Activated CD4-positive, CD25-positive, alpha-beta regulatory T cell treated with anti-CD3 and anti-CD28 coated beads, Interleukin-2, amount 50 U/mL, for 72 hours (primary cell): Measurements from ENCODE around the gene LRP1.

Experiments used
- DNase-seq: peaks from one replicate; pipeline ENCODE4 v3.0.0; 2021

LRP1 gene

DNA sequence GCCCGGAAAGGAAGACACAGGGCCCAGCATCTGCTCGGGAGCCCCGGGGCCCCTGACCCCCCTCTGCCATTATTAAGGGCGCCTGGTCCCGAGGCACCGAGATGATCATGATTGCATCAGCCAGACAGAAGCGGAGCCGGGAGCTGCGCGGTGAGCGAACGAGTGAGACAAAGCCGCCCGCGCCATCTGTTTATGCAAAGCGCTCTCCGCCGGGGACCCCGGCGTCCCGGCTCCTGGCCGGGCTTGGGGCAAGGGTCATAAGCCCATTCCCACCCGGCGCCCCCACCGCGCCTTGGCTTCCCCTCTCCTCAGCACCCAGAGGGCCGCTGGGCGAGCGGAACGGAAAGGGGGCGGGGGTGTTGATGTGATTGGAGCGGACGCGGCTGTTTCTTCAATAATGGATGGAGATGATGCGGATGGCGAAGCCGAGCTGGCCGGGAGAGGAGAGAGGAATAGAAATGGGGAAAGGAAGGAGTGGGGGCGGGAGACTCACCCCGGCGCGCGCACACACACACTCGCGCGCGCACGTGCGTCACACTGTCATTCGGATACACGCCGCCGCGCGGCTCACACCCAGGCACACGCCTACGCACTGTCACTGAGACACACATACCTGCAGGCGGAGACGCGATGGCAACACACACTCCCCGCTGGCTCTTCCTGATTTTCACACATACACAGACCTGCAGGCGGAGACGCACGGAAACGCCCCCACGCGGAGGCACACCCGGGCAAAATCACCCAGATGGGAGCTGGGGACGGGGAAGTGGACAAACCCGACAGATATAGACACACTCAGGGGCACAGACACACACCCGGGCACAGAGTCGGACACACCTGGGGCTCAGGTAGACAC is 112.0 kb downstream of the LRP1 start:
- DNase-seq: peak; percentile 70

GRCh38 chr12:57240926-57241401 is 112.7 kb downstream of the LRP1 start:
- no peak for DNase-seq

GRCh38 chr12:57241402-57242310 is 113.4 kb downstream of the LRP1 start:
- no peak for DNase-seq

GRCh38 chr12:57242329-57242690 is 114.0 kb downstream of the LRP1 start:
- DNase-seq: no peak

GRCh38 chr12:57242691-57243454 is 114.6 kb downstream of the LRP1 start:
- DNase-seq: peak; percentile 72

- DNase-seq: peak; percentile 79
These were observed 115.4 kb downstream of the LRP1 start for GRCh38 chr12:57243521-57244311.

DNA sequence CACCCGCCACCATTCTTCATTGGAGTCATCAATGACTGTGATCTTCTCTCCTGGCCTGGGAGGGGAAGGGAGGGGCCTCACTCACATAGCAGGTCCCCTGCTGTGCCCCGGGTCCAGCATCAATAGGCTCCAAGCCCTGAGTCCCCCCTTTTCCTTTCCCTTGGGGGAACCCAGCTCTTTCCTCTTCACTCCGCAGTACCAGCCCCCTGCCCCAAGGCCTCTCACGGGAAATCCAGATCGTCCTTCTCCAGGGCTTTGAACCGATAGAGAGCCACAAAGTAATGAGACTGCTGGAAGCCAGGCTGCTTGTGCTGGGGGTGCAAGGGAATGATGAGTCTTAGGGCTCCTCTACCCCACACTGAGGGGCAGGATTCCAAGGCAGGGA is 116.0 kb downstream of the LRP1 start:
- DNase-seq: no peak

DNA sequence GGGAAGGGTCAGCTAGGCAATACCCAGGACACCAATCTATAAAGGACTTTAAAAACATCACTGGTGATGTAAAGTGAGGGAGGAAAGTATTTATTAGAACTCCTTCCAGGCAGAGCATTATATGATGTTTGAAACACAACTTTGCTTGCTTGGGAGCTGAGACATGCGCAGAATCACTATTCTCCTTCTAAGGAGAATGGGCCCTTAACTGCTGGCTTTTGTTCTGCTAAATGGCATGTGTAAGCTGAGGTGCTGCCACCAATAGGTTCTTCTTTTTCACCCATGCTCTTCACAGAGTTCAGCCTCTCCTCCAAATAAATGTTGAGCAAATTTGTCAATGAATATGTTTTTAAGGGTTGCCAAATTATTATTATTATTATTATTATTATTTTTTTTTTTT is 118.8 kb downstream of the LRP1 start:
- no peak for DNase-seq

DNA sequence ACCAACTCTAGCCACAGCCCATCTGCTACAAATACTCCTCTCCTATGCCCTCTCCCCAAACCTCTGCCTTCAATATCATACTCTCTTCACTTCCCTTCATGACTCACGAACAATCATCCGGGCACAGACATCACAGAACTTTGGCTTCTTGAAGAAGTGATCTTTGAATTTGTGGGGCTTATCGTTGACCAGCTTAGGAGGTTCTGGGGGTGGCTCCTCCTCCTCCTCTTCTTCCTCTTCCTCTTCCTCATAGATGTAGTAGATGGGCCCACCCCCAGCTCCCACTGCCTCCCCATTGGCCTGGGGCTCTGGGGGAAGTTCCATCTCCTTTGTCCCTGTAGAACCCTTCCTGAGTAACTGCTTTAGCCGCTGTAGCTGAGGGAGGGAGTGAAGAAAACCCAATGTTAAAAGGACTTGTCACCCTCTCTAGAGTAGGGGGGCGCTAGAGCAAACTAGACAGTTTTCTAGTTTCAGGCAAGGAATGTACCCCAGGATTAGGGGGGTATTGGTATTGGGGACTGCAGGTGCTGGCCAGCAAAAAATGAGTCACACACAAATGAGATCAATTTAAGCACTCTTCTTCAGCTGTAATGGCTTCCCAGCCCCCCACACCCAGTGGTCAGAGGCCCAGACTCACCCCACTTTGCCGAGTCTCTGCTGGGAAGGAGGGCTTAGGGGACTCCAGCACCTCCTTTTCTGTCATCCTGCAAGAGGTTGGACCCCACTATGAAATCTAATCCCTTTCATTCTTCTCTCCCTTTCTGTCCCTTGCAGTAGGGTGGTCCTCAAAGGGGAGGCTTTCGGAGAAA is 120.9 kb downstream of the LRP1 start:
- DNase-seq: no peak

DNA sequence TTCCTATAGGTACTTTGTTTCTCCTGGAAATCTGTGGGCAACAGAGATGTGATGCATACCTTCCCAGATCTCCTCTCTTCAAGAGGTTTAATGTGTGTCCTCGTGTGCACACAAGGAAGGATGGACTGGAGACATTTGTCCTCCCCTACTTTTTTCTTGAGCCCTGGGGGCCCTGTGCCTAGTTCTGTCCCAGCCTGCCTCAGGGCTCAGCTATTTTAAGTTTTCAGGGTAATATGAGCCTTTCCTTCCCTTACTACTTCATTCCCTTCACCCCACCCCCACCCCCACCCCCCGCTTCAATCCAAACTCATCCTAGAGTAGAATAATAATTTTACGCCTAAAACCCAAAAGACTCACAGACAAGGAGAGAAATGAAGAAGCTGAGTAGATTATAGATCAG is 122.3 kb downstream of the LRP1 start:
- DNase-seq: no peak

DNA sequence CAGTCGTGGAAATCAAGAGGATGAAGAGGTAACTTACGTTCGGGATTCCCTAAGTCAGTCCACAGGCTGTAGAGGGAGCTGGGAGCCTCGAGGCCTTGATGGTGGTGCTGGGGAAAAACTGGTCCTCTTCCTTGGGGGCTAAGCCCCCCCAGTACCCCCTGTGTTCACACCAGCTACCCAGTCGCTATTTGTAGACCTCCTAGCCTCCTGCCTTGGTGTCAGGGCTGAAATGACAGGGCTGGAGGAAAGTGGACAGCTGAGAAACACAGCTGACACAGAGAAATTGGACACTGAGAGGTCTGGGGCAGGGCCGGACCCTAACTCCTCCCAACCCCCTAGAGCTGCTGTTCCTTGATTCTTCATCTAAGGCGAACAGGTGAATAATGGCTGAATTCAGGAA is 122.7 kb downstream of the LRP1 start, which contains the start of gene STAC3:
STAC3 (minus strand) TSS at position 232 of the 400 bp plus-strand sequence. CDS start 1,551 bp downstream, outside the sequence.
- DNase-seq: no peak

GRCh38 chr12:57254506-57255280 is 126.4 kb downstream of the LRP1 start:
- DNase-seq: no peak

DNA sequence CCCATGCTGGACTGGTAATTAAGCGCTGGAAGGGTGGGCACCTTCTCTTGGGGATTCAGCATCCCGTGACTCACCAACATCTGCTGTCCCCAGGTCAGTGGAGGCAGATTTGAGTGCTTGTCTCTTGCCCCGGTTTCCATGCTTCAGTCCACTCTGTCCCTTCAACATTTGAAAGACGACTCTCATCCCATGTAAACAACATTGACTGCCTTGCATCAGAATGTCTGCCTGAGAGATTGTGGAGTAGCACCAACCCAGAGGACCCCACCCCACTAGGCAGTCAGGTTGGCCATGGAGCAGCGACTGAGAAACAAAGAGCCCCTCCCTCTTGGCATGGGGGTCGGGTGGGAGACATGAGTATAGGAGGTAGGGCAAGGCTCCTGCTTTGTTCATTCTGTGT is 127.6 kb downstream of the LRP1 start:
- DNase-seq: no peak

DNA sequence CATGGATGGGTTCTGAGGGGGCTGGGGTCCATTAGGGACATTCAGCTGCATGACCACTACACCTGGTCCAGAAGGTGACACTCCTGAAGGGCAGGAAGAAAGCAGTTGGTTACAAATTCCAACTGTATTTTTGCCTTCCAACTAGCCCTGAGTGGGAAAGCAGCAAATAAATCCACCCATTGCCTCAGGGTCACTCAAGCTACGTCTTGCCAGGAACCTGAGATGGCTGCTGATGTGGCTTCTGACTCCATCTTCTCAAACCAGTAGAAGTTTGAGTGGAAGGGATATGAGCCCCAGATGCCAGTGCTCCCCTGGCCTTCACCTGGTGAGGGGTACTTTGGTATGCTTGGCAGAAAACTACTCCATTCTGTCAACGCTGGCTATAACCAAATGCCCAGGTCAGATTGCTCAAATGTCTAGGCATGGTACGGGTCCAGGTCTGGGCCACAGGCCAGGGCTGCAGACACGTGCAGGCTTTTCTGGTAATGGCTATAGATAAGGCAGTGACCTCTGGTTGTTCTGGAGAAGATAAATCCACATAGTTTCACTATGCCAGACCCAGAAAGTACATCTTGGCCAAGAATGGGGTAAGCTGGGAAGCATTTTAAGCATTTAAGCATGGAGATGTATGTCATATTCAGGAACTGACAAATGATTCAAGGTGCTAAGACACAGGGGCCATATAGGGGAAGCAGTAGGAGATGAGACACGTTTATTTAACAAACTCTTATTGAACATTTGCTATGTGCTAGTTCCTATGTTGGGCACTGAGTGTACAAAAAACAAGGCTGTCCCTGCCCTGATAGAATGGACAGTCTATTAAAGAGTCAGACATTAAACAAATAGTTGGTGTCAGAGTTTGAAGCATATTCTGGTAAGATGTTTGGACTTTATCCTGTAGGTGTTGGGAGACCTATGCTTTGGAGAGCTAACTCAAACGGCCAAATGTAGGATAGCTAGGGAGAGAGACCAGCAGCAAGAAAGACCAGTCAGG is 131.0 kb downstream of the LRP1 start:
- no peak for DNase-seq

DNA sequence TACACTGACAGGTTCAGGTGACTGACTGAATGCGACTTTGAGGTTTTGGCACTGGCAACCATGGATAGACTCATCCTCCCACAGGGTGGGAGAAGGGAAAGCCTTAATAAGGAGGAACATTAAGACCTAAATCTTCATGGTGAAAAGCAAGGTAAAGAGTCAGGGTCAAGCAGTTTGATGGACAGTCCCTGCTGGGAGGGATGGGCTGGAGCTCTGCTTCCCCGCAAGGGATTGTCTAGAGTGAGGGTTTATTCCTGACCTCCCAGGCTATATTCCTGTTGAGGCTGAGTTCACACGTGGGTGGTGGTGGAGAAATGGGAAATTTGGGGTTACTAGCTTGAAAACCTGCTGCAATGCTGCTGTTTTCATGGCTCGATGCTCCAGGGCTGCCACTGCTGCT is 132.1 kb downstream of the LRP1 start:
- DNase-seq: no peak

DNA sequence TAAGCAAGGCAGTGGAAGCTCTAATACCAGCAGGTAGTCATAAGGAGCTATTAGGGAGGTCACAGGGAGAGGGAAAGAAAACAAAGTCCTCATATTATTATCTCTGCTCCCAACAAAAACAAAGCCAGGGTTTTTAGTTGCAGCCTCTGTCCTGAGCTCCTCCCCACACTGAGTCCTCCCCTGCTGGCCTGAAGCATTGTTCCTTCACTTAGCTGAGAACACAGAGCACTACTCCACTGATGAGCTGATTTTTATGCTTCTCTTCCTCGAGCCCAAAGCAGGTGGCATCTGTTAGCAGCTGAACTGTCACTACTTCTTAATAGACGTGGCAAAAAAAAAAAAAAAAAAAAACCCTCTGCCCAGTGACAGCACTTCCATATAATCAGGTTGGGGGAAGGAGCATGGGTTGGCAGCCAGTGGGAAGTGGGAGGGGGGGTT is 133.2 kb downstream of the LRP1 start:
- no peak for DNase-seq

- no peak for DNase-seq
These were observed 134.0 kb downstream of the LRP1 start for GRCh38 chr12:57262126-57262822.
